Activated T-cell treated with anti-CD3 and anti-CD28 coated beads for 1 hour (primary cell): ENCODE data around the gene HIRA.

Experiments
- DNase-seq: peaks from one replicate; pipeline ENCODE4 v3.0.0-alpha.2; 2020; ENCODE audit warnings: low read depth

The HIRA gene

GRCh38 chr22:19410941-19411689, 20.4 kb downstream of the HIRA start:
- no peak for DNase-seq

- DNase-seq = no peak
Measured at GRCh38 chr22:19407649-19408606, 23.6 kb downstream of the HIRA start.

GRCh38 chr22:19406846-19407245, 24.7 kb downstream of the HIRA start:
- no peak for DNase-seq

- no peak for DNase-seq
Measured at GRCh38 chr22:19406281-19406811, 25.2 kb downstream of the HIRA start.

GRCh38 chr22:19405652-19406051, 25.9 kb downstream of the HIRA start:
- no peak for DNase-seq

- DNase-seq = no peak
Measured at GRCh38 chr22:19405133-19405532, 26.4 kb downstream of the HIRA start.

GRCh38 chr22:19404676-19405075, 26.9 kb downstream of the HIRA start:
- DNase-seq = no peak

- no peak for DNase-seq
Measured at GRCh38 chr22:19402642-19403191, 28.8 kb downstream of the HIRA start.

GRCh38 chr22:19401483-19401882, 30.1 kb downstream of the HIRA start:
- no peak for DNase-seq

GRCh38 chr22:19400881-19401280, 30.7 kb downstream of the HIRA start:
- no peak for DNase-seq

- DNase-seq = no peak
Measured at GRCh38 chr22:19398652-19399051, 32.9 kb downstream of the HIRA start.

GRCh38 chr22:19398206-19398605, 33.3 kb downstream of the HIRA start:
- no peak for DNase-seq

GRCh38 chr22:19397734-19398104, 33.8 kb downstream of the HIRA start:
- DNase-seq = no peak

GRCh38 chr22:19396934-19397733, 34.4 kb downstream of the HIRA start:
- no peak for DNase-seq

- DNase-seq = no peak
Measured at GRCh38 chr22:19396561-19396933, 35.0 kb downstream of the HIRA start.

GRCh38 chr22:19395276-19395675, 36.3 kb downstream of the HIRA start:
- no peak for DNase-seq

- DNase-seq = no peak
Measured at GRCh38 chr22:19394274-19395050, 37.1 kb downstream of the HIRA start.

- DNase-seq = no peak
Measured at GRCh38 chr22:19393704-19394103, 37.8 kb downstream of the HIRA start.

- no peak for DNase-seq
Measured at GRCh38 chr22:19387575-19387974, 44.0 kb downstream of the HIRA start.

GRCh38 chr22:19387038-19387437, 44.5 kb downstream of the HIRA start:
- no peak for DNase-seq

- no peak for DNase-seq
Measured at GRCh38 chr22:19386248-19386647, 45.3 kb downstream of the HIRA start.
